Stimulated activated CD4-positive, alpha-beta T cell treated with anti-CD3 and anti-CD28 coated beads, Interleukin-1b, Interleukin-23, amount 100 ng/mL, for 4 hours (primary cell): Measurements from ENCODE around the gene RBFOX1.

ENCODE experiments used
- DNase-seq, 2 donors: peaks; one replicate each; pipeline ENCODE4 v3.0.0-alpha.2; 2020; ENCODE audit warnings: low read depth in 2 of 2

The RBFOX1 gene

GRCh38 chr16:7601100-7601499 is 268.5 kb downstream of the RBFOX1 start:
- DNase-seq = no peak

- no peak for DNase-seq
These were observed 269.8 kb downstream of the RBFOX1 start for GRCh38 chr16:7602291-7602950.

- DNase-seq = no peak
These were observed 273.2 kb downstream of the RBFOX1 start for GRCh38 chr16:7605812-7606211.

- no peak for DNase-seq
These were observed 280.0 kb downstream of the RBFOX1 start for GRCh38 chr16:7612671-7613070.

GRCh38 chr16:7613518-7613917 is 280.9 kb downstream of the RBFOX1 start:
- no peak for DNase-seq

GRCh38 chr16:7614021-7614795 is 281.6 kb downstream of the RBFOX1 start:
- DNase-seq = no peak

GRCh38 chr16:7615565-7615964 is 282.9 kb downstream of the RBFOX1 start:
- DNase-seq = no peak

- no peak for DNase-seq
These were observed 292.5 kb downstream of the RBFOX1 start for GRCh38 chr16:7624871-7625766.

GRCh38 chr16:7628981-7629380 is 296.3 kb downstream of the RBFOX1 start:
- DNase-seq = no peak

GRCh38 chr16:7629571-7629970 is 296.9 kb downstream of the RBFOX1 start:
- no peak for DNase-seq

GRCh38 chr16:7637446-7637845 is 304.8 kb downstream of the RBFOX1 start:
- DNase-seq = no peak

GRCh38 chr16:7638306-7638705 is 305.7 kb downstream of the RBFOX1 start:
- no peak for DNase-seq

GRCh38 chr16:7640334-7640733 is 307.7 kb downstream of the RBFOX1 start:
- DNase-seq = no peak

- no peak for DNase-seq
These were observed 311.5 kb downstream of the RBFOX1 start for GRCh38 chr16:7644176-7644575.

GRCh38 chr16:7644811-7645210 is 312.2 kb downstream of the RBFOX1 start:
- DNase-seq = no peak

GRCh38 chr16:7646821-7647500 is 314.3 kb downstream of the RBFOX1 start:
- DNase-seq = no peak

- no peak for DNase-seq
These were observed 317.8 kb downstream of the RBFOX1 start for GRCh38 chr16:7650431-7650830.

- DNase-seq = no peak
These were observed 319.3 kb downstream of the RBFOX1 start for GRCh38 chr16:7651803-7652570.

GRCh38 chr16:7653746-7654461 is 321.3 kb downstream of the RBFOX1 start:
- DNase-seq = no peak

GRCh38 chr16:7675628-7676027 is 343.0 kb downstream of the RBFOX1 start:
- no peak for DNase-seq
